Fibroblast of skin of left biceps (primary cell): Measurements from ENCODE around the gene NR1H3.
"Not testable (repeated sequence)": the region's sequence is repeated elsewhere in the genome, so short reads cannot be mapped to it uniquely, and the experiment has no call there.

ENCODE experiments used
- DNase-seq, 2 experiments: peaks; one replicate each; pipeline ENCODE4 v3.0.0-alpha.2; 2013; ENCODE audit warnings: low read depth in 2 of 2

NR1H3 gene

GRCh38 chr11:47306484-47306844 lies 48.7 kb downstream of the NR1H3 start:
- no peak for DNase-seq

- no peak for DNase-seq
These were observed 50.4 kb downstream of the NR1H3 start for GRCh38 chr11:47308050-47308823.

GRCh38 chr11:47314992-47315391 lies 57.2 kb downstream of the NR1H3 start:
- no peak for DNase-seq

GRCh38 chr11:47316501-47316900 lies 58.7 kb downstream of the NR1H3 start:
- not testable (repeated sequence) for DNase-seq

- DNase-seq = no peak
These were observed 59.5 kb downstream of the NR1H3 start for GRCh38 chr11:47317064-47317828.

GRCh38 chr11:47318166-47318565 lies 60.4 kb downstream of the NR1H3 start:
- no peak for DNase-seq
